HEK293 (cell line): Measurements from ENCODE around the gene TOR1AIP2.

Experiments
- CTCF ChIA-PET: fragments of 350-600 bp; formaldehyde crosslinking; extraction: SDS; loops from one replicate; lab custom pipeline; 2021; ENCODE audit warnings: antibody characterized with exemption; lab: Yijun Ruan, JAX
- POLR2A ChIA-PET: fragments of 300-600 bp; formaldehyde crosslinking; extraction: SDS; loops from one replicate; lab custom pipeline; 2020; ENCODE audit warnings: antibody characterized with exemption, inconsistent platforms; lab: Yijun Ruan, JAX
- H3K27ac ChIP-seq: fragments of 200-500 bp; sonication (Bioruptor generic); 2 replicates; pipeline ENCODE4 v1.5.1; 2014; ENCODE audit warnings: low read depth, low read length, control low read depth, inconsistent platforms; ENCODE audit errors: extremely low read depth
- H3K36me3 ChIP-seq, 2 experiments: fragments of 200-500 bp in 1 of 2; sonication (Bioruptor generic) in 1 of 2; 1 replicate in 1 of 2; 2 replicates in 1 of 2; pipeline ENCODE4 v1.5.1; 2014 to 2017; ENCODE audit warnings: inconsistent platforms in 2 of 2, low read length in 2 of 2; ENCODE audit not compliant: control insufficient read depth in 2 of 2, insufficient read depth in 1 of 2
- H3K4me1 ChIP-seq: fragments of 200-500 bp; sonication (Bioruptor generic); 2 replicates; pipeline ENCODE4 v1.5.1; 2014; ENCODE audit warnings: mild to moderate bottlenecking, low read length, inconsistent platforms; ENCODE audit not compliant: control insufficient read depth, insufficient read depth
- H3K4me3 ChIP-seq: 2 replicates; pipeline ENCODE4 v1.5.1; 2011; ENCODE audit warnings: low read depth, mild to moderate bottlenecking, control low read depth, low read length, moderate library complexity
- H3K9me3 ChIP-seq: fragments of 200-500 bp; sonication (Bioruptor generic); 2 replicates; pipeline ENCODE4 v1.5.1; 2014; ENCODE audit warnings: low read depth, low read length, inconsistent platforms; ENCODE audit not compliant: control insufficient read depth, insufficient read depth
- HOXC10 ChIP-seq: sonication (generic); formaldehyde crosslinking; IDR thresholded peaks from 2 replicates; pipeline ENCODE4 v1.8.1; 2023; ENCODE audit warnings: mild to moderate bottlenecking, missing genetic modification reagents
- IKZF3 ChIP-seq: fragments of 450-650 bp; IDR thresholded peaks from 2 replicates; pipeline ENCODE4 v1.5.0; 2018; ENCODE audit warnings: missing biosample characterization, mild to moderate bottlenecking, missing genetic modification characterization, moderate library complexity
- KLF1 ChIP-seq: fragments of 450-650 bp; formaldehyde crosslinking; IDR thresholded peaks from 2 replicates; pipeline ENCODE4 v1.5.1; 2016; ENCODE audit warnings: missing biosample characterization, missing genetic modification characterization
- MYNN ChIP-seq: fragments of 450-650 bp; formaldehyde crosslinking; IDR thresholded peaks from 2 replicates; pipeline ENCODE4 v1.5.1; 2016; ENCODE audit warnings: missing biosample characterization, missing genetic modification characterization, borderline replicate concordance
- MZF1 ChIP-seq: fragments of 450-650 bp; formaldehyde crosslinking; IDR thresholded peaks from 2 replicates; pipeline ENCODE4 v1.5.1; 2017; ENCODE audit warnings: missing biosample characterization, missing genetic modification characterization, borderline replicate concordance
- ZBTB21 ChIP-seq: fragments of 450-650 bp; formaldehyde crosslinking; IDR thresholded peaks from 2 replicates; pipeline ENCODE4 v1.5.1; 2017; ENCODE audit warnings: missing biosample characterization, missing genetic modification characterization
- ZBTB49 ChIP-seq: fragments of 450-650 bp; formaldehyde crosslinking; IDR thresholded peaks from 2 replicates; pipeline ENCODE4 v1.5.1; 2016; ENCODE audit warnings: missing biosample characterization, missing genetic modification characterization, low read depth
- ZNF132 ChIP-seq: fragments of 450-650 bp; formaldehyde crosslinking; IDR thresholded peaks from 2 replicates; pipeline ENCODE4 v1.5.1; 2017; ENCODE audit warnings: missing biosample characterization, missing genetic modification characterization, borderline replicate concordance
- ZNF155 ChIP-seq: fragments of 450-650 bp; formaldehyde crosslinking; IDR thresholded peaks from 2 replicates; pipeline ENCODE4 v1.5.1; 2016; ENCODE audit warnings: missing biosample characterization, missing genetic modification characterization
- ZNF157 ChIP-seq: fragments of 450-650 bp; formaldehyde crosslinking; IDR thresholded peaks from 2 replicates; pipeline ENCODE4 v1.5.1; 2016; ENCODE audit warnings: missing biosample characterization, missing genetic modification characterization
- ZNF169 ChIP-seq: fragments of 450-650 bp; formaldehyde crosslinking; IDR thresholded peaks from 2 replicates; pipeline ENCODE4 v1.5.1; 2016; ENCODE audit warnings: missing biosample characterization, missing genetic modification characterization
- ZNF239 ChIP-seq: fragments of 450-650 bp; formaldehyde crosslinking; IDR thresholded peaks from 2 replicates; pipeline ENCODE4 v1.5.1; 2016; ENCODE audit warnings: missing biosample characterization, missing genetic modification characterization
- ZNF324 ChIP-seq: fragments of 450-650 bp; formaldehyde crosslinking; IDR thresholded peaks from 2 replicates; pipeline ENCODE4 v1.5.1; 2016; ENCODE audit warnings: missing biosample characterization, missing genetic modification characterization
- ZNF529 ChIP-seq: fragments of 450-650 bp; formaldehyde crosslinking; IDR thresholded peaks from 2 replicates; pipeline ENCODE4 v1.5.1; 2017; ENCODE audit warnings: missing genetic modification characterization, missing biosample characterization; ENCODE audit not compliant: insufficient replicate concordance
- ZNF561 ChIP-seq: fragments of 450-650 bp; IDR thresholded peaks from 2 replicates; pipeline ENCODE4 v1.5.1; 2018; ENCODE audit warnings: missing biosample characterization, missing genetic modification characterization, borderline replicate concordance
- ZNF580 ChIP-seq: fragments of 450-650 bp; formaldehyde crosslinking; IDR thresholded peaks from 2 replicates; pipeline ENCODE4 v1.5.1; 2016; ENCODE audit warnings: missing biosample characterization, missing genetic modification characterization
- ZNF701 ChIP-seq: fragments of 450-650 bp; formaldehyde crosslinking; IDR thresholded peaks from 2 replicates; pipeline ENCODE4 v1.5.1; 2016; ENCODE audit warnings: missing biosample characterization, missing genetic modification characterization
- ZNF791 ChIP-seq: fragments of 450-650 bp; formaldehyde crosslinking; IDR thresholded peaks from 2 replicates; pipeline ENCODE4 v1.5.1; 2016; ENCODE audit warnings: missing biosample characterization, missing genetic modification characterization
- TF ChIP-seq, protein P1 (sequence below): fragments of 450-650 bp; formaldehyde crosslinking; IDR thresholded peaks from 2 replicates; pipeline ENCODE4 v1.5.1; 2017; ENCODE audit warnings: missing biosample characterization, missing genetic modification characterization
- TF ChIP-seq, protein P2 (sequence below): fragments of 450-650 bp; formaldehyde crosslinking; IDR thresholded peaks from 2 replicates; pipeline ENCODE4 v1.5.1; 2016; ENCODE audit warnings: missing biosample characterization, missing genetic modification characterization, borderline replicate concordance

The TOR1AIP2 gene

GRCh38 chr1:179828554-179829110 lies 49.0 kb downstream of the TOR1AIP2 start:
- Histone ChIP-seq H3K4me3 (no peak overlapping the region), H3K27ac (no peak overlapping the region), H3K4me1 (no peaks in the 10 kb centered on the region), H3K36me3 (no peaks in the 10 kb centered on the region), H3K9me3 (no peaks in the 10 kb centered on the region)
- POLR2A ChIA-PET: no interaction called here
- no peak for TF ChIP-seq ZNF529
- no peak for TF ChIP-seq ZNF239 (tag by site-specific recombination)
- TF ChIP-seq ZNF701 (tag by site-specific recombination): no peak
- TF ChIP-seq ZNF580: no peak
- no peak for TF ChIP-seq ZBTB21
- TF ChIP-seq ZNF157 (tag by site-specific recombination): no peak
- no peak for TF ChIP-seq ZNF169
- TF ChIP-seq ZBTB49 (tag by site-specific recombination): no peak
- TF ChIP-seq, protein P1, sequence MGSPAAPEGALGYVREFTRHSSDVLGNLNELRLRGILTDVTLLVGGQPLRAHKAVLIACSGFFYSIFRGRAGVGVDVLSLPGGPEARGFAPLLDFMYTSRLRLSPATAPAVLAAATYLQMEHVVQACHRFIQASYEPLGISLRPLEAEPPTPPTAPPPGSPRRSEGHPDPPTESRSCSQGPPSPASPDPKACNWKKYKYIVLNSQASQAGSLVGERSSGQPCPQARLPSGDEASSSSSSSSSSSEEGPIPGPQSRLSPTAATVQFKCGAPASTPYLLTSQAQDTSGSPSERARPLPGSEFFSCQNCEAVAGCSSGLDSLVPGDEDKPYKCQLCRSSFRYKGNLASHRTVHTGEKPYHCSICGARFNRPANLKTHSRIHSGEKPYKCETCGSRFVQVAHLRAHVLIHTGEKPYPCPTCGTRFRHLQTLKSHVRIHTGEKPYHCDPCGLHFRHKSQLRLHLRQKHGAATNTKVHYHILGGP (tag by site-specific recombination): no peak
- no peak for TF ChIP-seq ZNF561
- TF ChIP-seq ZNF155 (tag by site-specific recombination): no peak
- CTCF ChIA-PET: interaction anchor here (0.5 to 3.0 kb wide), 6 partner anchors 14 to 1464 kb away, joined by 3 to 16 read pairs (median 6); no protein-coding TSS in a partner anchor

GRCh38 chr1:179826626-179827280 lies 50.9 kb downstream of the TOR1AIP2 start:
- Histone ChIP-seq H3K9me3 (no peaks in the 10 kb centered on the region), H3K4me3 (no peak overlapping the region), H3K4me1 (no peaks in the 10 kb centered on the region), H3K36me3 (no peaks in the 10 kb centered on the region), H3K27ac (no peak overlapping the region)
- POLR2A ChIA-PET: no interaction called here
- CTCF ChIA-PET: interaction anchor here (0.9 to 2.1 kb wide), 3 partner anchors 12 to 120 kb away, joined by 3 to 16 read pairs (median 3); no protein-coding TSS in a partner anchor
- TF ChIP-seq ZNF132 (tag by site-specific recombination): no peak
- no peak for TF ChIP-seq MZF1 (tag by site-specific recombination)
- no peak for TF ChIP-seq ZNF155 (tag by site-specific recombination)
- no peak for TF ChIP-seq MYNN (tag by site-specific recombination)
- TF ChIP-seq ZNF324: no peak
- TF ChIP-seq IKZF3 (tag by site-specific recombination): no peak
- TF ChIP-seq KLF1: no peak

- POLR2A ChIA-PET: no interaction called here
- H3K27ac ChIP-seq: no peak overlapping the region
- CTCF ChIA-PET: no interaction called here
- H3K4me1 ChIP-seq: no peaks in the 10 kb centered on the region
- no peak overlapping the region for H3K4me3 ChIP-seq
- H3K9me3 ChIP-seq: no peaks in the 10 kb centered on the region
- H3K36me3 ChIP-seq: no peaks in the 10 kb centered on the region
- TF ChIP-seq ZNF791 (tag by site-specific recombination) (no peak), HOXC10 (no peak)
- TF ChIP-seq, protein P2, sequence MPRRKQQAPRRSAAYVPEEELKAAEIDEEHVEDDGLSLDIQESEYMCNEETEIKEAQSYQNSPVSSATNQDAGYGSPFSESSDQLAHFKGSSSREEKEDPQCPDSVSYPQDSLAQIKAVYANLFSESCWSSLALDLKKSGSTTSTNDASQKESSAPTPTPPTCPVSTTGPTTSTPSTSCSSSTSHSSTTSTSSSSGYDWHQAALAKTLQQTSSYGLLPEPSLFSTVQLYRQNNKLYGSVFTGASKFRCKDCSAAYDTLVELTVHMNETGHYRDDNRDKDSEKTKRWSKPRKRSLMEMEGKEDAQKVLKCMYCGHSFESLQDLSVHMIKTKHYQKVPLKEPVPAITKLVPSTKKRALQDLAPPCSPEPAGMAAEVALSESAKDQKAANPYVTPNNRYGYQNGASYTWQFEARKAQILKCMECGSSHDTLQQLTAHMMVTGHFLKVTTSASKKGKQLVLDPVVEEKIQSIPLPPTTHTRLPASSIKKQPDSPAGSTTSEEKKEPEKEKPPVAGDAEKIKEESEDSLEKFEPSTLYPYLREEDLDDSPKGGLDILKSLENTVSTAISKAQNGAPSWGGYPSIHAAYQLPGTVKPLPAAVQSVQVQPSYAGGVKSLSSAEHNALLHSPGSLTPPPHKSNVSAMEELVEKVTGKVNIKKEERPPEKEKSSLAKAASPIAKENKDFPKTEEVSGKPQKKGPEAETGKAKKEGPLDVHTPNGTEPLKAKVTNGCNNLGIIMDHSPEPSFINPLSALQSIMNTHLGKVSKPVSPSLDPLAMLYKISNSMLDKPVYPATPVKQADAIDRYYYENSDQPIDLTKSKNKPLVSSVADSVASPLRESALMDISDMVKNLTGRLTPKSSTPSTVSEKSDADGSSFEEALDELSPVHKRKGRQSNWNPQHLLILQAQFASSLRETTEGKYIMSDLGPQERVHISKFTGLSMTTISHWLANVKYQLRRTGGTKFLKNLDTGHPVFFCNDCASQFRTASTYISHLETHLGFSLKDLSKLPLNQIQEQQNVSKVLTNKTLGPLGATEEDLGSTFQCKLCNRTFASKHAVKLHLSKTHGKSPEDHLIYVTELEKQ (tag by site-specific recombination): no peak
Measured at GRCh38 chr1:179825798-179826460, 51.7 kb downstream of the TOR1AIP2 start.
